GM21367 (cell line): ENCODE results near the gene DRC7.
"Not testable (repeated sequence)": the region's sequence is repeated elsewhere in the genome, so short reads cannot be mapped to it uniquely, and the experiment has no call there.

Experiments
- ATAC-seq: cut with Tn5 transposase; IDR thresholded peaks from one replicate; pipeline ENCODE4 v1.9.1; 2021; ENCODE audit not compliant: unreplicated experiment

DRC7 gene

GRCh38 chr16:57732714-57733113, 38.1 kb downstream of the DRC7 start:
- ATAC-seq, result no peak

GRCh38 chr16:57734308-57734924, 39.8 kb downstream of the DRC7 start:
- no peak for ATAC-seq

DNA sequence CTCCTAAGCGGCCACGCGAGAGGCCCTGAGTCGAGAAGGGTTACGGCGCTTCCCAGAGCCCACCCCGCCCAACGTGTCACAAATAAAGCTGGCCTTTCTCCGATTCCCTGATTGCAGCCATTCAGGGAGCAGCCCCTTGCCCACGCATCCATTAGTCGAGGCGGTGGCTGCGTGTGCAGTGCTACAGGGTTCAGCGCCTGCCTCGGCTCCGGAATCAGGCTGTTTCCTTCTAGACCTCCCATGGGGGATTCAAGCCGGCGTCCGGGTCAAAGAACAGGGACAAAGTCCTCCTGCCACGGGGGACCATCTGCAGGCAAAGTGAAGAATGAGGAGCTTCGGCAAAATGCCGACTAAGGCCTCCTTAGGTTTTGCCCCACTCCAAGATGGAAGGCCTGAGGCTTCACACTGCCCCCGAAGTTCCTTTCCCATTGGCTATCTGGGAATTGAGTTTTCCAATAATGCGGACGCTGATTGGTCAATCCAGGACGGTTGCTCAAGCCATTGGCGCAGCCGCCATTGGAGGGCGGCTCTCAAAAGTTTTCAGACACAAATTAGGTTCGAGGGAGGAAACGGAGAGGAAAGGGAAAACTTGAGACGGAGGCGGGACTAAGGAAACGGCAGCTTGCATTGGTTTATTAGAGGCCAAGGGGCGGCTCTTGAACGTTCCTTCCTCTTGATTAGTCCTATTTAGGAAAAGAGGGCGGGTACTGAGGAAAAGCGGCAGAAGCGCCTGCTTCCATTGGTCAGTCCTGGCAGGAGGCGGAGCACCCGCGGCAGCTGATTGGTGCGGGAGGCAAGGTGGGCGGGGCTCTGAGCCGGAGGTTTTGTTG, 40.5 kb downstream of the DRC7 start:
- ATAC-seq, result peak; percentile 86

GRCh38 chr16:57735755-57736418, 41.3 kb downstream of the DRC7 start, which contains the start of gene KATNB1:
KATNB1 (plus strand) TSS chr16:57735770; CDS start chr16:57737244, 1,474 bp downstream.
- no peak for ATAC-seq

DNA sequence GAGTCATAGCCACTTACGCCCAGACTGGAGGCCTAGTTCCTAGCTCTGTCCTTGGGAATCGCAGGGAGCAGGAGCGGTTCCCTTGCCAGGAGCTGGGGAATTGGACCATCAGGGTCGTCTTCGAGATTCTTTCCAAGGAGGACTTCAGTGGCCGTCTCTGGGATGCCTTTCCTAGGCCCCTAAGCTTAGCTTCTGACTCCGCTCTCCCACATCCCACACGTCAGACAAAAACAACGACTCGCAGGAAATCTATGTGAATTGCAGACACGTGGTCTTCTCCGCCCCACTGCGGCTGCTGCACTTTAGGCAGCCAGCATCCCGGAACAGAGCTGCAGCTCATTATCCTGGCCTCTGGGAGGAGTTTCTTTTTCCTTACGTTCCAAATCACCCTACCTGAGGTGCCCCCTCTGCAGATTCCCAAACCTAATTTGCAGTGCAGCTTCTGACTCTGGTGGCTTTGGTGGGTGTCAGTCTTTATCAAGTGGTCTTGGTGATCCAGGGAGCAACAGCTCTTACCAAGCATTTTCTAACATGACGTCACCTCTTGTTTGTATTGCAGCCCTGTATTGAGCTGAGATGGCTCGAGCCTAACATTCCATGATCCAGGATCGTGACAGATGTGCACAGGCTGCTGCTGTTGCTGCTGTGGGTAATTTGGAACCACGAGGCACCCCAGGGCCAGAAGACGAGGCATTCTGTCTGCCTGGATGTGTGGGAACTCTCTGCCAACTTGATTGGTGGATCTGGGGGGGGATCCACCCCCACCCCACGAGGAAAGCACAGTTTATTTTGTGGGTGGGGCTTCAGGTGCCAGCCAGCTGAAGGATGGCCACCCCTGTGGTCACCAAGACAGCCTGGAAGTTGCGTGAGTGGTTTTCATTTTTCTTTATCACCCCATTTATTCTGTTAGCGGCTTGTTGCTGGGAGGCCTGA, 42.1 kb downstream of the DRC7 start:
- no peak for ATAC-seq

- ATAC-seq, result no peak
These were observed 44.2 kb downstream of the DRC7 start for GRCh38 chr16:57738844-57739243.

- no peak for ATAC-seq
These were observed 45.3 kb downstream of the DRC7 start for GRCh38 chr16:57739756-57740422.

DNA sequence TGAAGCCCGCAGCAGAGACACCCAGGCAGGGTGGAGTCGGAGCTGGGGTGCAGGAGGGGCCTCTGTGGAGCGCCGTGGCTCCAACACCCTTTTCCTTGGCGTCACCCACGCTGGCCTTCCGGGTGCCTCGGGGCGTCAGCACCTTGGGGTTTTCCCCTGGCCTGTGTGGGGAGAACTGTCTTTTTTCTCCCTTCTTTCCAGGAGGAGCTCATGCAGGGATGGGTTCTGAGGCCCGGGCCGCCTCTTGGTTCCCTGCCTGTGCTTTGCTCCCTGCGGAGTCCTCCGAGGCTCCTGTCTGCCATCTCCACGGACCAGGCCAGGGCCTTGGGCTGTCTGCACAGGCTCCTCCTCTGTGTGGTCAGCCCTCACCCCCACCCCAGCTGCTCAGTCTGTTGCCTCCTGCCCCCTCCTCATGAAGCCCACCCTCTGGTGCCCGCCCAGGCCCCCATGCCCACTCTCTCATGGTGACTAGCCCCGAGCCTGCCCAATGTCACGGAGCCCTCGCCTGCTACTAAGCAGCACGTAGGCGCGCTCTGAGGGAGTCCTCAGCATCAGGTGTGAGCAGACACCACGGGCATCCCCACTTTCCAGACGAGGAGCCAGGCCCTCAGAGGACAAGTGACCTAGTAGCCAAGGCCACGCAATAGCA, 45.9 kb downstream of the DRC7 start:
- ATAC-seq, result no peak

GRCh38 chr16:57741660-57742191, 47.1 kb downstream of the DRC7 start:
- ATAC-seq, result no peak

DNA sequence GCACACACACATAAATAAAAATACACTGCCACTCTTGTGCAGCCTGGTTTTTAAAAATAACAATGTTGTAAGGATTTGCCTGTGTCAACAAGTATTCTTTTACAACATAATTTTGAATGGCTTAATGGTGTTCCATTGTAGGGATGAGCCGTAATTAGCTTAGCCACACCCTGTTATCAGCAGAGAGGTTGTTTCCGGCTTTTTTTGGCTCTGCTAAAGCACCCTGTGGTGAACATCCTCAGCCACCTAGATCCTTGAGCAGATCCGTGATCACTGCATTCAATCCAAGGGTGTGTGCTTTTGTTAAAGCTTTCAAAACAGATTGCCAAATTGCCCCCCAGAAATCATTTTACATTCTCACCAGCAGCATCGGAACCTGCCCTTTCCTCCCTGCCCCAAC, 47.9 kb downstream of the DRC7 start:
- ATAC-seq, result no peak

GRCh38 chr16:57743458-57743857, 48.9 kb downstream of the DRC7 start:
- ATAC-seq, result no peak

GRCh38 chr16:57743886-57744641, 49.5 kb downstream of the DRC7 start:
- ATAC-seq, result no peak

GRCh38 chr16:57744642-57744903, 50.0 kb downstream of the DRC7 start:
- ATAC-seq, result no peak

- ATAC-seq, result no peak
These were observed 51.2 kb downstream of the DRC7 start for GRCh38 chr16:57745768-57746167.

GRCh38 chr16:57746316-57746715, 51.7 kb downstream of the DRC7 start:
- ATAC-seq, result not testable (repeated sequence)

GRCh38 chr16:57747091-57747490, 52.5 kb downstream of the DRC7 start:
- ATAC-seq, result no peak

- no peak for ATAC-seq
These were observed 52.9 kb downstream of the DRC7 start for GRCh38 chr16:57747496-57747895.

DNA sequence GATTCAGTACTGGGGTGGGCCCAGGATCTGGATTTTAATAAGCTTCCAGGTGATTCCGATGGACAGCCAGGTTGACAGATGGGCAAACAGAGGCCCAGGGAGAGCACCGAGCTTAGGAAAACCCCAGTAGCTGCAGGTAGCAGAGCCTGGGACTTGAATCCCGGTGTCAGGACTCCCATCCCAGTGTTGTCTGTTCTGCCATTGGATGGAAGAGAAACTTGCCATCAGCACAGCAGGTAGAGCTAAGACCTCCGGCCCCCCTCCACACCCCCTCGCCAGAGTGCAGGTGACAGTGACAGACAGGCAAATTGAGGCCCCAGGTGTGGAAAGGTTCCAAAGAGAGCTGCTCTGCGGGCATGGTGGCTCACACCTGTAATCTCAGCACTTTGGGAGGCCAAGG, 53.4 kb downstream of the DRC7 start:
- ATAC-seq, result no peak

GRCh38 chr16:57748596-57748995, 54.0 kb downstream of the DRC7 start:
- ATAC-seq, result no peak
